Lower leg skin (tissue), 3 donors: ENCODE results near the gene ZRANB3.

Experiments used
- CTCF ChIP-seq, 3 donors: fragments of 450-650 bp; IDR thresholded peaks; one replicate each; pipeline ENCODE4 v1.5.1; 2016; ENCODE audit warnings: antibody characterized with exemption in 3 of 3, mild to moderate bottlenecking in 3 of 3, moderate library complexity in 2 of 3
- POLR2A ChIP-seq, 2 donors: fragments of 450-650 bp; IDR thresholded peaks; one replicate each; pipeline ENCODE4 v1.6.1; 2016 to 2017; ENCODE audit warnings: antibody characterized with exemption in 2 of 2, mild to moderate bottlenecking in 1 of 2, moderate library complexity in 1 of 2

GRCh38 chr2:135570884-135571283 lies 39.9 kb upstream of the ZRANB3 start:
- TF ChIP-seq POLR2A (IDR thresholded peaks at IDR 0.05) (no peak), CTCF (IDR thresholded peaks at IDR 0.05) (no peak)
